Measurements from ENCODE around the gene PPP6R3.

DNA sequence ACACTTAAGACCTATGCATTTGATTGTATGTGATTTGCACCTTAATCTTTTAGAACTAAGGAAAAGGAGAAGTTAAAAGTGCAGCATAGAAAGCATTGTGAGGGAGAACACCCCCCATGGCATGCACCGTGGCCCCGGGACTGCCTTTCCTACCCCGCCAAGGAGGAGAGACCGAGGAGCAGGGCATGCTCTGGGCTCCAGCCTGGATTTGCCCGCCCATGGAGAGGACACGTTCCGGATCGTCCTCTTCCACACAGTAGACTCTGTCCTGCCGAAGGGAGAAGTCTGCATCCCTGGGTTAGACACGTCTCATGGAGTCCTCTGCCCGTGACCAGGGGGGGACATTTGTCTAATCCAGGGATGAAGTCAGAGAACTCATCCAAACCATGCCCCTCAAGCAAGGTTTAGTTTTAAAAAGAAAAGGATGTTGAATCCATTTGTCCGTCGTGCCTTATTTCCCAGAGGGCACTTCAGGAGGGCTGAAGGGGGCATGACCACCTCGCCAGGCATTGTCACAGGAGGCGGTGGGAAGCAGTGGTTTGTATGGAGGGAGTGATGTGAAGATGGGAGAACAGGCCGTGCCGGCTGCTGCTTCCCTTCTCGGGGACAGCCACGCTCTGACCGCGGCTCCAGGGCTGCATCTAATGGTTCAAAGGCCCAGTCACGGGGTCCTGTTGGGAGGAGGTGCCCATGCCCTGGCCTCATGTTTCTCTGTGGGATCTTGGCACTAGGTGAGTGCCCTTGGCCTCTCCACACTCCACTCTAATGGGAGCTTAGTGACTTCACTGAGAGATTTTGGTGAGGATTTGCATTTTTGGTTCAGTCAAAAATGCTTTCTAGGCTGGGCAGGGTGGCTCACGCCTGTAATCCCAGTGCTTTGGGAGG is 157.6 kb downstream of the PPP6R3 start:
- TF ChIP-seq, protein P1, sequence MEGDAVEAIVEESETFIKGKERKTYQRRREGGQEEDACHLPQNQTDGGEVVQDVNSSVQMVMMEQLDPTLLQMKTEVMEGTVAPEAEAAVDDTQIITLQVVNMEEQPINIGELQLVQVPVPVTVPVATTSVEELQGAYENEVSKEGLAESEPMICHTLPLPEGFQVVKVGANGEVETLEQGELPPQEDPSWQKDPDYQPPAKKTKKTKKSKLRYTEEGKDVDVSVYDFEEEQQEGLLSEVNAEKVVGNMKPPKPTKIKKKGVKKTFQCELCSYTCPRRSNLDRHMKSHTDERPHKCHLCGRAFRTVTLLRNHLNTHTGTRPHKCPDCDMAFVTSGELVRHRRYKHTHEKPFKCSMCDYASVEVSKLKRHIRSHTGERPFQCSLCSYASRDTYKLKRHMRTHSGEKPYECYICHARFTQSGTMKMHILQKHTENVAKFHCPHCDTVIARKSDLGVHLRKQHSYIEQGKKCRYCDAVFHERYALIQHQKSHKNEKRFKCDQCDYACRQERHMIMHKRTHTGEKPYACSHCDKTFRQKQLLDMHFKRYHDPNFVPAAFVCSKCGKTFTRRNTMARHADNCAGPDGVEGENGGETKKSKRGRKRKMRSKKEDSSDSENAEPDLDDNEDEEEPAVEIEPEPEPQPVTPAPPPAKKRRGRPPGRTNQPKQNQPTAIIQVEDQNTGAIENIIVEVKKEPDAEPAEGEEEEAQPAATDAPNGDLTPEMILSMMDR (IDR thresholded peaks at IDR 0.05; ENCODE audit: poor library complexity, severe bottlenecking): no peak
- TF ChIP-seq EP300 (conservative IDR thresholded peaks at IDR 0.05; ENCODE audit: poor library complexity, severe bottlenecking) (no peak), MXI1 (conservative IDR thresholded peaks at IDR 0.05; ENCODE audit: poor library complexity, severe bottlenecking) (no peak), POLR2AphosphoS5 (IDR thresholded peaks at IDR 0.05) (no peak), EZH2 (IDR thresholded peaks at IDR 0.05; ENCODE audit: borderline replicate concordance, insufficient read depth, low read length, poor library complexity, severe bottlenecking) (no peak), TAF1 (IDR thresholded peaks at IDR 0.05; ENCODE audit: low read depth) (no peak), RAD21 (conservative IDR thresholded peaks at IDR 0.05) (no peak)
- TF ChIP-seq, protein P2, sequence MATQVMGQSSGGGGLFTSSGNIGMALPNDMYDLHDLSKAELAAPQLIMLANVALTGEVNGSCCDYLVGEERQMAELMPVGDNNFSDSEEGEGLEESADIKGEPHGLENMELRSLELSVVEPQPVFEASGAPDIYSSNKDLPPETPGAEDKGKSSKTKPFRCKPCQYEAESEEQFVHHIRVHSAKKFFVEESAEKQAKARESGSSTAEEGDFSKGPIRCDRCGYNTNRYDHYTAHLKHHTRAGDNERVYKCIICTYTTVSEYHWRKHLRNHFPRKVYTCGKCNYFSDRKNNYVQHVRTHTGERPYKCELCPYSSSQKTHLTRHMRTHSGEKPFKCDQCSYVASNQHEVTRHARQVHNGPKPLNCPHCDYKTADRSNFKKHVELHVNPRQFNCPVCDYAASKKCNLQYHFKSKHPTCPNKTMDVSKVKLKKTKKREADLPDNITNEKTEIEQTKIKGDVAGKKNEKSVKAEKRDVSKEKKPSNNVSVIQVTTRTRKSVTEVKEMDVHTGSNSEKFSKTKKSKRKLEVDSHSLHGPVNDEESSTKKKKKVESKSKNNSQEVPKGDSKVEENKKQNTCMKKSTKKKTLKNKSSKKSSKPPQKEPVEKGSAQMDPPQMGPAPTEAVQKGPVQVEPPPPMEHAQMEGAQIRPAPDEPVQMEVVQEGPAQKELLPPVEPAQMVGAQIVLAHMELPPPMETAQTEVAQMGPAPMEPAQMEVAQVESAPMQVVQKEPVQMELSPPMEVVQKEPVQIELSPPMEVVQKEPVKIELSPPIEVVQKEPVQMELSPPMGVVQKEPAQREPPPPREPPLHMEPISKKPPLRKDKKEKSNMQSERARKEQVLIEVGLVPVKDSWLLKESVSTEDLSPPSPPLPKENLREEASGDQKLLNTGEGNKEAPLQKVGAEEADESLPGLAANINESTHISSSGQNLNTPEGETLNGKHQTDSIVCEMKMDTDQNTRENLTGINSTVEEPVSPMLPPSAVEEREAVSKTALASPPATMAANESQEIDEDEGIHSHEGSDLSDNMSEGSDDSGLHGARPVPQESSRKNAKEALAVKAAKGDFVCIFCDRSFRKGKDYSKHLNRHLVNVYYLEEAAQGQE (IDR thresholded peaks at IDR 0.05; ENCODE audit: borderline replicate concordance): no peak

Data from neural cell (in vitro differentiated cells).